Activated CD4-positive, alpha-beta T cell treated with anti-CD3 and anti-CD28 coated beads, Interleukin-2, amount 10 ng/mL, durations not matched to agents 24 days and 14 days (primary cell): Measurements from ENCODE around the gene PALLD. TPM values are rescaled to one million over a fixed set of nuclear protein-coding genes. Genes with fewer than 3 reads are reported as not detected.
"Not testable (repeated sequence)": the region's sequence is repeated elsewhere in the genome, so short reads cannot be mapped to it uniquely, and the experiment has no call there.

ENCODE experiments used
- DNase-seq: peaks from one replicate; pipeline ENCODE4 v3.0.0; 2022
- H3K27ac Mint-ChIP-seq: one replicate; pipeline ENCODE4 v1.8.0; 2022; ENCODE audit warnings: mild to moderate bottlenecking, mixed read lengths
- H3K27me3 Mint-ChIP-seq: one replicate; pipeline ENCODE4 v1.8.0; 2022; ENCODE audit warnings: mixed read lengths
- H3K36me3 Mint-ChIP-seq: one replicate; pipeline ENCODE4 v1.8.0; 2022; ENCODE audit warnings: low read depth, mild to moderate bottlenecking, mixed read lengths
- H3K4me1 Mint-ChIP-seq: one replicate; pipeline ENCODE4 v1.8.0; 2021; ENCODE audit warnings: mixed read lengths
- H3K4me3 Mint-ChIP-seq: one replicate; pipeline ENCODE4 v1.8.0; 2022; ENCODE audit warnings: mild to moderate bottlenecking, moderate library complexity, mixed read lengths
- H3K9me3 Mint-ChIP-seq: one replicate; pipeline ENCODE4 v1.8.0; 2021; ENCODE audit warnings: mixed read lengths
- intact Hi-C: fragments of 100-400 bp; cut with micrococcal nuclease; formaldehyde crosslinking; loops from one replicate; pipeline ENCODE4 v1.15.1; 2023
- total RNA-seq: library from RNA; stranded (reverse); gene quantifications from 2 replicates; pipeline ENCODE4 v1.2.3, GENCODE V29; 2022

PALLD gene
- total RNA-seq, 1 donor from 2014 or later = 34.3 TPM

DNA sequence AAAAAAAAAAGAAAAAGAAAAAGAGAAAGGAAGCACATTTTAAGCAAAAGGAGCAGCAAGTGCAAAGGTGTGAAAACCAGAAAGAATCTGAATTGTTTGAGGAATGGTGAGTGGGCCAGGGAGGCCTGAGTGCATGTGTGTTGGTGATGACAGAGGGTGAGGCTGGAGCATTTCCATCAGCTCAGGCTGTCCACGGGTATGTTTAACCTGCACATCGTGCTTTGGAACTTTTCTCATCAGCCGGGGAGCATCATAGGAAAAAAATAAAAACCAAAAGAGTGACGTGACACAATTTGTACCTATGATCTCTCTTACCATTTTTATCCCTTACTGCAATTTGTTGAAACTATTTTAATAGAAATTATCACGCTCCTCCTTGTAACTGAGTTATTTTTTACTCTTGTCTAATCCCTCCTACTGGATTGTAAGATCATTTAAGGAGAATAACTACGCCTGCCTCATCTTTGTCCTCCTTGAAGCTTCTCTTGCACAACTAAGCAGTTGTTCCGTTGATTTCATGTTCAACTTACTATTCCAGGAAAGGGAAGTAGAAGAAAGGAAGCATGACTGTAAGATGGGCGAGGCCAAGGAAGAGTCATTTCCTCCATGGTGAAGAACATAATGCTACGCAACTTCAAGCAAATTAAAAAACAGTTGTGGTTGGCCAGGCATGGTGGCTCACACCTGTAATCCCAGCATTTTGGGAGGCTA lies 7.0 kb downstream of the PALLD start:
- H3K36me3 Mint-ChIP-seq = no peaks in the 10 kb centered on the region
- peaks cover 3% of the 10 kb centered on the region for H3K9me3 Mint-ChIP-seq
- intact Hi-C loops = no loop called here
- H3K27ac Mint-ChIP-seq = peak overlapping the region; percentile 21
- no peak for DNase-seq
- H3K27me3 Mint-ChIP-seq = peaks cover 17% of the 10 kb centered on the region
- H3K4me3 Mint-ChIP-seq = no peak overlapping the region
- H3K4me1 Mint-ChIP-seq = peaks cover 11% of the 10 kb centered on the region

DNA sequence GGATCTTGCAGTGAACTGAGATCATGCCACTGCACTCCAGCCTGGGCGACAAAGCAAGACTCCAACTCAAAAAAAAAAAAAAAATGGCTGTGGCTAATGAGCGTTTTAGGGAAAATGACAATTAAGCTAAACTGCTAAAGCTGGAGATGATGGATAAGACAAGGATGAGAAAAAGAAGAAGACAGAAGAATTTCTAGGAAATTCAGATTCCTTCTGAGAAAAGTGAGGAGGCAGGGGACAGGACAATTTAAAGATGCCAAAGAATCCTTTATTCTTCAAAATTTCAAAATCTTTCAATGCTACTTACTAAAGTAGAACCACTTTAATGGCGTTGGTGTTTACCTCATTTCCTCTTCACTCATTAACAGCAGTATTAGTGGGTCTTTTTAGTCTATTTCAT lies 7.7 kb downstream of the PALLD start:
- Mint-ChIP-seq H3K27me3 (peaks cover 17% of the 10 kb centered on the region), H3K4me3 (no peak overlapping the region), H3K36me3 (no peaks in the 10 kb centered on the region), H3K4me1 (peaks cover 14% of the 10 kb centered on the region), H3K9me3 (peaks cover 3% of the 10 kb centered on the region), H3K27ac (no peak overlapping the region)
- intact Hi-C loops = no loop called here
- DNase-seq = no peak

DNA sequence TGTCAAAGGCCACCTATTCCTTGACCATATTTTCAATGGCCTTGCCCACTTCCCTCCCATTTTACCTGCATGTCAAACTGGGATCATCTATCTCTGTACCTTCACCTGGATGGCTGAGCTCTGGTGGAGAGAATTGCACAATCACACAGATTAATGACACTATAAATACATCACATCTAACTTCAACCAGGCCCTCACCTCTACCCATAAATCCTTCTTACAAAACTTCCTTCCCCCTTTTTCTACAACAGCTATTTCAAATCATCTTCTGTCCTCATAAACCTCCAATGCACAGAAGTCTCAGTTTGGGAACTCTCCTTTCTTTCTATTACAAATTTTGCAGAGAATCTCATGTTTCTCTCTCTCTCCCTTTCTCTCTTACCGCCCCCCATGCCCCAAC lies 9.2 kb downstream of the PALLD start:
- Mint-ChIP-seq H3K9me3 (peaks cover 3% of the 10 kb centered on the region), H3K4me3 (no peak overlapping the region), H3K27ac (no peak overlapping the region), H3K4me1 (peaks cover 23% of the 10 kb centered on the region), H3K36me3 (no peaks in the 10 kb centered on the region), H3K27me3 (peaks cover 14% of the 10 kb centered on the region)
- intact Hi-C loops = no loop called here
- DNase-seq = no peak

DNA sequence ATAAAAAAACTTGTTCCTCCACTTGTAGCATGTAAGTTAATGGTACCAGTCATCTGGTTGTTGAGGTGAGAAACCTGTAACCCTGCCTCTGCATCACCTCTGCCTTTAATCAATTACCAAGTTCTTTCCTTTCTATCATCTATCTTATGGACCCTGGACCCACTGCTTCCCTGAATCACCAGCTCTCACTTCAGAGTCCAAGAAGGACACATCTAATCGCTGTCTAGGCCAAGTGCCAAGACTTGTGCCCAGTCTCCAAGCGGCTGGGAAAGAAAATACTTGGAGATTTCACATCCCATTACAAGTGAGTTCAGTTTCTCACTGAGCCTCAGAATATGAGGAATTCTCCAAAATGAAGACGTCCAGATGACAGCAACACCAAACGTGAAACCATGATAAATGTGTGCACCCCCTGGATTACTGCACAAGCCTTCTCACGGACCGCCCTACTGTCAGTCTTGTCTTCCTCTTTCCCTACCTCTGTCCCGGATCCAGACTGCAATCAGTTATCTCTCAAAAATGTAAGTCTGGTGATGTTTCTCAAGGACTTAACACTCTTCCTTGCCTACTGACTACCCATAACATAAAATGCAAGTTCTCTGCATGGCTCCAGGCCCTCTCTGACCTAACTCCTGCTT lies 10.4 kb downstream of the PALLD start:
- no peak overlapping the region for H3K4me3 Mint-ChIP-seq
- H3K27ac Mint-ChIP-seq = no peak overlapping the region
- intact Hi-C loops = no loop called here
- H3K4me1 Mint-ChIP-seq = peaks cover 34% of the 10 kb centered on the region
- H3K9me3 Mint-ChIP-seq = peaks cover 3% of the 10 kb centered on the region
- no peak for DNase-seq
- H3K36me3 Mint-ChIP-seq = no peaks in the 10 kb centered on the region
- H3K27me3 Mint-ChIP-seq = peaks cover 7% of the 10 kb centered on the region

DNA sequence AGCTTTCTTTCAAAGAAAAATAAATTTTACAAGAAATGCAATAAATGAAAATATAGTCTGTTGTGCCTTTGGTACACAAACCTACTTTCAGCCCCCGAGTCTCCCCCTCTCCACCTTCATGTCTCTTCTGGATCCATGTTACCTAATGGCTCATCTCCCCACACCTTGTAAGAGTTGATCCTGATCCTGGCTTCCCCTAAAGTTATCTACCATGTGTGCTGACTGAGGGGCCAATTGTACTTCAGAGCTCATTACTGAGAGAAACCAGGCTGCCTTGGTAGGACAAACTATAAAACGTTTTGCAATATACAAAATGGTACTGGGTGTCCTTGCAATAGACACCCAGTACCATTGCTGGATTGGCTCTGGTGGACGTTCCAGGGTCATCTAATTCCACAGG lies 11.8 kb downstream of the PALLD start:
- intact Hi-C loops = no loop called here
- H3K4me3 Mint-ChIP-seq = no peak overlapping the region
- peaks cover 3% of the 10 kb centered on the region for H3K9me3 Mint-ChIP-seq
- DNase-seq = no peak
- H3K36me3 Mint-ChIP-seq = no peaks in the 10 kb centered on the region
- no peak overlapping the region for H3K27ac Mint-ChIP-seq
- peaks cover 32% of the 10 kb centered on the region for H3K4me1 Mint-ChIP-seq
- peaks cover 4% of the 10 kb centered on the region for H3K27me3 Mint-ChIP-seq

DNA sequence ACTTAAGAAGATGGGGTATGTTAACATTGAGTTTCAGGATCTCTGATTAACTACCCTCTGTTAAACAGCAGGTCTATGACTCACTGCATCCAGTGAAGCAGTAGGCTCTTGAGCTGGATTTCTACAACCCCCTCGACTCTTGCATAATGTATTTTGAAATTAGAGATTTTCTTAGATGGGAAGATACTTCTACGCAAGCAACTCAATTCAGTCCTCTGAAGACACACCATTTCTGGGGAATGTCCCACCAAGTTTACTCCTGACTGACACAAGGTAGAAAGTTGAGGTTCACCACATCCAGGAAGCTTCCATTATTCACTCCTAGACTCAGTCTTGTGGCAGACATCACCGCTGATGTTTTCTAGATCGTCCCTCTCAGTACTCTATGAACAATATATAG lies 12.9 kb downstream of the PALLD start:
- peak overlapping the region; percentile 17 for H3K27ac Mint-ChIP-seq

DNA sequence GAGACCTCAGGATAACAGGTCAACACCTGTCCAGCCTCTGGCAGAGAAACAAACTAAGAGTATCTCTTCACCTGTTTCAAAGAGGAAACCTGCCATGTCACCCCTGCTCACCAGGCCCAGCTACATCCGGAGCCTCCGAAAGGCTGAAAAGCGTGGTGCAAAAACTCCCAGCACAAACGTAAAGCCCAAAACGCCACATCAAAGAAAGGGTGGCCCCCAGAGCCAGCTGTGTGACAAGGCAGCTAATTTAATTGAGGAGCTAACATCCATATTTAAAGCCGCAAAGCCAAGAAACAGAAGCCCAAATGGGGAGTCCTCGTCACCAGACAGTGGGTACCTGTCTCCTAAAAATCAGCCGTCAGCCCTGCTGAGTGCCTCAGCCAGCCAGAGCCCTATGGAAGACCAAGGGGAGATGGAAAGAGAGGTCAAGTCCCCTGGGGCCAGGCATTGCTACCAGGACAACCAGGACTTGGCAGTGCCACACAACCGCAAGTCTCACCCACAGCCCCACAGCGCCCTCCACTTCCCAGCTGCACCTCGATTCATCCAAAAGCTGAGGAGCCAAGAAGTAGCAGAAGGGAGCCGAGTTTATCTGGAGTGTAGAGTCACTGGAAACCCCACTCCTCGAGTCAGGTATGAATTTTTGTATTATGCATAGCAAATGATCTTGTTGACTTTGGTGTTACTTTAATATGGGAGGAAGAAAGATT lies 15.1 kb downstream of the PALLD start:
- H3K27me3 Mint-ChIP-seq = peaks cover 14% of the 10 kb centered on the region
- intact Hi-C loops = loop anchor here (2.0 to 10.0 kb wide), 10 partner anchors 40 to 1100 kb away; partner anchors contain the start of genes DDX60 and NEK1
- H3K4me3 Mint-ChIP-seq = peak overlapping the region; percentile 42
- DNase-seq = peak; percentile 89
- H3K36me3 Mint-ChIP-seq = no peaks in the 10 kb centered on the region
- H3K9me3 Mint-ChIP-seq = no peaks in the 10 kb centered on the region
- peak overlapping the region; percentile 31 for H3K27ac Mint-ChIP-seq
- peaks cover 27% of the 10 kb centered on the region for H3K4me1 Mint-ChIP-seq

More for the DNA sequence above, 12.9 kb downstream of the PALLD start:
- peaks cover 3% of the 10 kb centered on the region for H3K27me3 Mint-ChIP-seq
- H3K4me1 Mint-ChIP-seq = peaks cover 27% of the 10 kb centered on the region
- DNase-seq = peak; percentile 88
- H3K4me3 Mint-ChIP-seq = no peak overlapping the region
- no peaks in the 10 kb centered on the region for H3K36me3 Mint-ChIP-seq
- H3K9me3 Mint-ChIP-seq = no peaks in the 10 kb centered on the region
- intact Hi-C loops = loop anchor here (1.0 to 10.0 kb wide), 12 partner anchors 29 to 1103 kb away; partner anchors contain the start of genes CBR4, DDX60, DDX60L and NEK1

DNA sequence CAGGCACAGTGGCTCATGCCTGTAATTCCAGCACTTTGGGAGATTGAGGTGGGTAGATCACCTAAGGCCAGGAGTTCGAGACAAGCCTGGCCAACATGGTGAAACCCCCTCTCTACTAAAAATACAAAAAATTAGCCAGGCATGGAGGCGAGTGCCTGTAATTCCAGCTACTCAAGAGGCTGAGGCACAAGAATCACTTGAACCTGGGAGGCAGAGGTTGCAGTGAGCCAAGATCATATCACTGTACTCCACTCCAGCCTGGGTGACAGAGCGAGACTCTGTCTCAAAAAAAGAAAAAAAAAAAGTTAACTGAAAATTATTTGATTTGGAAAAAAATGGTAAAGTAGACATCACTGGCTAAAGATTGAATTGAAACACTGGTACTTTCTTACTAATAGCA lies 17.0 kb downstream of the PALLD start:
- H3K4me1 Mint-ChIP-seq = peaks cover 27% of the 10 kb centered on the region

DNA sequence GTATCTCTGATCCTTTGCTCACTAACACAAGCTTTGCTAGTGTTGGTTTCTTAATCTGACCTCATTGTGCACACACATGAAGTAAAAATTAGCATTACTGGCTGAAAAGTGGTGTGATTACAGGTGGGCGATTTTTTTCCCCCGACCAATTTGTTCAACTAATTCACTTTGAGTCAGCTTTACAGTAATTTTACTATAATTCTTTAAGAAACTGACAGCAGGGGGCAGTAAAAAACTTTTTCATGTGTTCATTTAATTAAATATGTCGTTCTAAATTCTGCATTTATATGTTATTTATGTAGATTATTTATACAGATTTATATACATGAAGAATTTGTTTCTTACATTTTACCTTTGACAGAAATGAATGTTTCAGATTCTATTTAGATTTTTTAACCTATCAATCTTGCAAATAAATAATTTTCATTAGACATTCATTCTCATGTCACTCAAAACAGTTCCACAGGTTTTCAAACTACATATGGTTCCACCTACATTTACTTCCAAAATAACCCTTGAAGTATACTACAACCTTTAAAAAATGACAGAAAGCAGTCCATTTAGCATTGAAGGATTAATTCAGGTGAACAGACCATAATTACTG lies 17.5 kb downstream of the PALLD start:
- Mint-ChIP-seq H3K27me3 (peaks cover 25% of the 10 kb centered on the region), H3K9me3 (no peaks in the 10 kb centered on the region), H3K4me1 (peaks cover 26% of the 10 kb centered on the region), H3K27ac (no peak overlapping the region), H3K4me3 (no peak overlapping the region), H3K36me3 (no peaks in the 10 kb centered on the region)
- intact Hi-C loops = loop anchor here (1.0 to 10.0 kb wide), 9 partner anchors 38 to 1098 kb away; partner anchors contain the start of gene NEK1
- DNase-seq = peak; percentile 59

More for the DNA sequence above, 17.0 kb downstream of the PALLD start:
- not testable (repeated sequence) for H3K27ac Mint-ChIP-seq, H3K4me3 Mint-ChIP-seq, H3K36me3 Mint-ChIP-seq, DNase-seq, H3K9me3 Mint-ChIP-seq
- peaks cover 23% of the 10 kb centered on the region for H3K27me3 Mint-ChIP-seq
- intact Hi-C loops = loop anchor here (1.0 to 10.0 kb wide), 9 partner anchors 38 to 1098 kb away; partner anchors contain the start of gene NEK1

DNA sequence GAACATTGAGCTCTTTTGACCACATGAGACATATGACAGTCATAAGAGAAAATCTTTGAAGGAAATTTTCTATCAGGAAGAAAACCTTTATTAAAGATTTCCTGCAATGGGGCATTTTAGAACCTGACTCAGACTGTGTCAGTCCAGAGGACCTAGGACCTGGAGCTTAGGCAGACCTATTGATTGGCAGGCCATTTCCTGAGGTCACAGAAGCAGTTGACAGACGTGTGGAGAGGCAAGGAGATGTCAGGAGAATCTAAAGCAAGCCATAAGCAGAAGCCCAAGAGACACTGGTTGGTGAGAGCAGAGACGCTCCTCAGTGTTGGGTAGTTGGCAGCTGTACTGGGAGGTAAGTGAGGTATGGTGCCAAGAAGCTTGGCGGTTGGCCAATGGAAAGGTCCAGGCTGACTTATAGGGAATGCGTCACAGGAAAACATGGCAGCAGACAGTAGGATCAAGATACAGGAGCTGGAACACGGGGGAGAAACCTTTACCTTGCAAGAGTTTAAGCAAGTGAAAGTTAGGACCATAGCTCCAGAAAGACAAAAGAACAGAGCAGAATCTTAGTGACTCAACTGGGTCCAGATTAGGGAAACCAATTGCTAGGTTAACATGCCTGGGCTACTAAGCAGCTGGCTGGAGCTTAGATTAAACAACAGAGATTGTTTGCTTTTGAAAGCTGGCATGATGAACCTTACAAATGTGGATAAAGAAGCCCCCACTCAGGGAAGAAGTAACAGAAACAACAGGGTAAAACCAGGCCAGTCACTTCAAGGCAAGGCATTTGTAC lies 18.6 kb downstream of the PALLD start:
- intact Hi-C loops = loop anchor here (10.0 kb wide), 3 partner anchors 199 to 969 kb away; no protein-coding TSS in a partner anchor
- H3K36me3 Mint-ChIP-seq = no peaks in the 10 kb centered on the region
- DNase-seq = no peak
- no peak overlapping the region for H3K4me3 Mint-ChIP-seq
- H3K4me1 Mint-ChIP-seq = peaks cover 18% of the 10 kb centered on the region
- H3K9me3 Mint-ChIP-seq = no peaks in the 10 kb centered on the region
- peaks cover 26% of the 10 kb centered on the region for H3K27me3 Mint-ChIP-seq
- H3K27ac Mint-ChIP-seq = no peak overlapping the region

DNA sequence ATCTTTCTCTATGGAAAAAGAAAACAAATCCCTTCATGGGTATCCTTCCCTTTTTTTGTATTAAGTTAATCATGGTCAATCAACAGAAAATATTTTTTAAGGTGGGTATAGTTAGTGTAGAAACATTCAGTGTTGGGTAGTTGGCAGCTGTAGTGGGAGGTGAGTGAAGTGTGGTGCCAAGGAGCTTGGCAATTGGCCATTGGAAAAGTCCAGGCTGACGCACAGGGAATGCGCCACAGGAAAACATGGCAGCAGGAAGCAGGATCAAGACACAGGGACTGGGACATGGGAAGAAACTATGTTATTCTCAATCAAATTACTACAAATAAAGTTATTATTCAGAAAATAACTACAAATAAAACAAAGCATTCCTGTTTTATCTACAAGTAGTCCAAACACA lies 20.0 kb downstream of the PALLD start:
- no peak for DNase-seq
- peaks cover 8% of the 10 kb centered on the region for H3K4me1 Mint-ChIP-seq
- H3K4me3 Mint-ChIP-seq = no peak overlapping the region
- H3K36me3 Mint-ChIP-seq = no peaks in the 10 kb centered on the region
- no peaks in the 10 kb centered on the region for H3K9me3 Mint-ChIP-seq
- peaks cover 29% of the 10 kb centered on the region for H3K27me3 Mint-ChIP-seq
- intact Hi-C loops = loop anchor here (10.0 kb wide), 3 partner anchors 198 to 968 kb away; no protein-coding TSS in a partner anchor
- no peak overlapping the region for H3K27ac Mint-ChIP-seq

DNA sequence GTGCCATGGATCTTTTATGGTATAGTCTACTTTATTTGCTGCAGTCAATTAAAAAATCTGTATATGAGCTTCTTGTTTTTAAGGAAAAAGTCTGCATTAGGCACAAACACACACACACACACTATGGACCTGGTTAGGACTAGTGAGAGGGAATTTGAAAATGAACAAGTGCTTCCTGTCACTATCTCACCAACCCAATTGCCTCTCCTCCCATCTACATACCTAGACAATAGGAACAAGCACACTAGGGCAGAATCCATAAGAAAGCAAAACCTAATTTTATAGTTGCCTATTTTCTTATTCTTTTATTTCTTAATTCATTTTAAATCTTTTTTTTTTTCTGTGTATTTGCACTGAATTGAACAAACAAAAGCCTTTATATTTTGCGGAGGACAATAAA lies 22.7 kb downstream of the PALLD start:
- no peaks in the 10 kb centered on the region for H3K4me1 Mint-ChIP-seq
- intact Hi-C loops = loop anchor here (10.0 kb wide), 3 partner anchors 195 to 965 kb away; no protein-coding TSS in a partner anchor
- H3K27me3 Mint-ChIP-seq = peaks cover 34% of the 10 kb centered on the region
- H3K27ac Mint-ChIP-seq = no peak overlapping the region
- no peaks in the 10 kb centered on the region for H3K9me3 Mint-ChIP-seq
- H3K36me3 Mint-ChIP-seq = no peaks in the 10 kb centered on the region
- H3K4me3 Mint-ChIP-seq = no peak overlapping the region
- no peak for DNase-seq

DNA sequence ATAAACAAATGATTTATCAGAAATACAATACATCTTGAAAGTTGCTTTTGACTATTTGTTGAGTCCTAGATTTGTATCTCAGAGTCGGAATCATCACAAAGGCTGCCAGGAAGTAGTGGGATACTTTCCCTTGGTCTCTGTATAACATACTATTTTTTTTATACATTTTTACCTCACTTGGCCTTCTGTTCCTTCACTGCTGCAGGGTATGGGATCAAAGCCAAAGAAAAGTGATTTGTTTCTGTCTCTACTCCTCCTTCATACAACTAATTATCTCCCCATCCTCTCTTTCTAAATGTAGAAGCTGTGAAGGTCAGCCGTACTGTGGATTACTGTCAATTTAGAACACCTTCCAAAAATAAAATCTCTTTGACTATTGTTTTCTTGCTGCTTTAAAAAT lies 24.9 kb downstream of the PALLD start:
- H3K9me3 Mint-ChIP-seq = no peaks in the 10 kb centered on the region
- H3K4me1 Mint-ChIP-seq = no peaks in the 10 kb centered on the region
- H3K27me3 Mint-ChIP-seq = peaks cover 28% of the 10 kb centered on the region
- no peak overlapping the region for H3K4me3 Mint-ChIP-seq
- no peaks in the 10 kb centered on the region for H3K36me3 Mint-ChIP-seq
- no peak overlapping the region for H3K27ac Mint-ChIP-seq
- intact Hi-C loops = no loop called here
- no peak for DNase-seq
